OCI-LY3 (cell line): ENCODE results near the gene HCFC1.

ENCODE experiments used
- H2AFZ ChIP-seq: fragments of 200-600, 300-600 bp; shearing (Covaris generic); 2 replicates; pipeline ENCODE4 v1.6.0; 2014; ENCODE audit warnings: antibody characterized with exemption, low read depth, low read length
- H3K27ac ChIP-seq: fragments of 200-600, 300-600 bp; sonication (generic); 2 replicates; pipeline ENCODE4 v1.5.1; 2014; ENCODE audit warnings: mild to moderate bottlenecking, low read length, moderate library complexity, mixed read lengths
- H3K27me3 ChIP-seq: fragments of 200-600, 300-600 bp; sonication (generic); 2 replicates; pipeline ENCODE4 v1.6.1; 2014; ENCODE audit warnings: low read depth, low read length, mixed read lengths
- H3K36me3 ChIP-seq: fragments of 200-600, 300-600 bp; sonication (generic); replicated peaks from 2 replicates; pipeline ENCODE3; 2014; ENCODE audit warnings: low read depth, low read length, mixed read lengths
- H3K4me1 ChIP-seq: fragments of 300-600, 200-600 bp; sonication (generic); 2 replicates; pipeline ENCODE4 v1.6.1; 2014; ENCODE audit warnings: low read length, mixed read lengths
- H3K4me2 ChIP-seq: fragments of 200-600, 300-600 bp; sonication (generic); 2 replicates; pipeline ENCODE4 v1.6.1; 2014; ENCODE audit warnings: low read length, mixed read lengths
- H3K4me3 ChIP-seq: fragments of 300-600, 200-600 bp; sonication (generic); 2 replicates; pipeline ENCODE4 v1.5.1; 2014; ENCODE audit warnings: antibody characterized with exemption, mild to moderate bottlenecking, low read length, moderate library complexity
- H3K79me2 ChIP-seq: fragments of 300-600, 200-600 bp; shearing (Covaris generic); 2 replicates; pipeline ENCODE4 v1.6.1; 2014; ENCODE audit warnings: mild to moderate bottlenecking, low read length, mixed read lengths
- H3K9ac ChIP-seq: fragments of 300-600, 200-600 bp; shearing (Covaris generic); 2 replicates; pipeline ENCODE4 v1.6.0; 2014; ENCODE audit warnings: mild to moderate bottlenecking, low read length, moderate library complexity
- H3K9me3 ChIP-seq: fragments of 200-600, 300-600 bp; shearing (Covaris generic); 2 replicates; pipeline ENCODE4 v1.6.1; 2014; ENCODE audit warnings: low read length, mixed read lengths; ENCODE audit not compliant: insufficient read depth
- H4K20me1 ChIP-seq: fragments of 200-600, 300-600 bp; sonication (generic); 2 replicates; pipeline ENCODE4 v1.6.1; 2016; ENCODE audit warnings: low read length, mixed read lengths; ENCODE audit not compliant: insufficient read depth
- EZH2phosphoT487 ChIP-seq: fragments of 200-600 bp; shearing (Covaris generic); IDR thresholded peaks from 2 replicates; pipeline ENCODE4 v1.6.1; 2018; ENCODE audit warnings: antibody characterized with exemption, mixed run types, low read depth
- TF ChIP-seq, protein P1 (sequence below): fragments of 200-600, 300-600 bp; sonication (generic); IDR thresholded peaks from 2 replicates; pipeline ENCODE4 v1.5.1; 2014; ENCODE audit warnings: antibody characterized with exemption, low read length, low read depth

HCFC1 gene

DNA sequence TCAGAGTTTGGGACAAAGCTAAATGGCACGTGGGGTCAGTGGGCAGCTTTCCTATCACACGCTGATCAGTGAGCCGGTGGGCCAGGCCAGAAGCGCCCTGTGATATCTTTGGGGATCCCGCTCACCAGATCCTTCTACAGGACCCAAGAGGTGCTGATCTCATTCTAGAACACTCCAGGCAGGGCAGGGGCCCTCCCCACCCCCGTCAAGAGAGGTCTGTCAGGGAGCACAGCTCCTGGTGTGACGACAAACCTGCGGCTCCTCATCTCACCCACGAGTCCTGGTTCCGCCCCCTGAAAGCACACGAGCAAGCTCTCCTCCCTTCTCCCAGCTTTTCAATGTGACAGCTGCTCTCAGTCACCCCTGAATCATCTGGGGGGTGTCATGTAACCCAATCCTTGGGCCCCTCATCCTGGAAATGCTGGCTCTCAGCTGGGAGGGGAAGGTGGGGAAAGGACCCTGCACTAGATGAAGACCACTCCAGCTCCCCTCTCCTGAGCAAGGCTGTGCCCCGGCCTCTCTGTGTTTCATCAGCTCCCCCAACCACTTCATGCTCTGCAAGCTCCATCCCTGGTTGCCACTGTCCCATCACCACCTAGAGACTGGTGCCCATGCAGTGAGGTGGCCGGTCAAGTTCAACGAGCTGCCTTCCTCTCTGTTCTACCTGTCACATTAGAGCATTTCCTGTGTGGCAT lies 4.6 kb downstream of the HCFC1 start:
- no peak for TF ChIP-seq EZH2phosphoT487
- TF ChIP-seq, protein P1, sequence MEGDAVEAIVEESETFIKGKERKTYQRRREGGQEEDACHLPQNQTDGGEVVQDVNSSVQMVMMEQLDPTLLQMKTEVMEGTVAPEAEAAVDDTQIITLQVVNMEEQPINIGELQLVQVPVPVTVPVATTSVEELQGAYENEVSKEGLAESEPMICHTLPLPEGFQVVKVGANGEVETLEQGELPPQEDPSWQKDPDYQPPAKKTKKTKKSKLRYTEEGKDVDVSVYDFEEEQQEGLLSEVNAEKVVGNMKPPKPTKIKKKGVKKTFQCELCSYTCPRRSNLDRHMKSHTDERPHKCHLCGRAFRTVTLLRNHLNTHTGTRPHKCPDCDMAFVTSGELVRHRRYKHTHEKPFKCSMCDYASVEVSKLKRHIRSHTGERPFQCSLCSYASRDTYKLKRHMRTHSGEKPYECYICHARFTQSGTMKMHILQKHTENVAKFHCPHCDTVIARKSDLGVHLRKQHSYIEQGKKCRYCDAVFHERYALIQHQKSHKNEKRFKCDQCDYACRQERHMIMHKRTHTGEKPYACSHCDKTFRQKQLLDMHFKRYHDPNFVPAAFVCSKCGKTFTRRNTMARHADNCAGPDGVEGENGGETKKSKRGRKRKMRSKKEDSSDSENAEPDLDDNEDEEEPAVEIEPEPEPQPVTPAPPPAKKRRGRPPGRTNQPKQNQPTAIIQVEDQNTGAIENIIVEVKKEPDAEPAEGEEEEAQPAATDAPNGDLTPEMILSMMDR = no peak
- Histone ChIP-seq H3K27ac (0 out of 2 replicates have a peak overlapping the region, but pooled peaks have one; percentile 10), H3K4me2 (peak overlapping the region; percentile 98), H3K4me1 (peaks cover 27% of the 10 kb centered on the region), H3K36me3 (peaks cover 36% of the 10 kb centered on the region), H3K9ac (no peak overlapping the region), H2AFZ (no peak overlapping the region), H3K9me3 (no peaks in the 10 kb centered on the region), H3K79me2 (peaks cover 93% of the 10 kb centered on the region), H4K20me1 (peaks cover 60% of the 10 kb centered on the region), H3K4me3 (0 out of 2 replicates have a peak overlapping the region, but pooled peaks have one; percentile 97), H3K27me3 (no peaks in the 10 kb centered on the region)

DNA sequence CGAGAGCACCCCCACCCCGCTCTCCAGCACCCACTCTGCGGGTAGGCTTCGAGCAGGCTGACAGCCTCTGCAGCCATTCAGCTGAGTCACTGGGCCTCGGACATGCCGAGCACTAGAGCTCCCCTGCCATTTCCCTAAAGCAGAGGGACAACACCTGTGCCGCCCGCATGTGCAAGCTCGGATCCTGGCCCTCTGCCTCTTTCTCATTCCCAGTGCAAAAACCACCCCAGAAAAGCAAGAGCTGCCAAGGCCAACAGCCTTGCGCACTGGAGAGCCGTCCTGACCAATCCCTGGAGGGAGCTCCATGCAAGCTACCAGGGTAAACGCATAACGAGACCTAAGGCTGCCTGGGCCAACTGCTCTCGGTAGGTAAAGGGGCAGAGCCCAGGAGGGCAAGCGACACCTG lies 5.3 kb downstream of the HCFC1 start:
- TF ChIP-seq, protein P1 = no peak
- no peak for TF ChIP-seq EZH2phosphoT487
- H3K9me3 ChIP-seq = no peaks in the 10 kb centered on the region
- peaks cover 37% of the 10 kb centered on the region for H3K36me3 ChIP-seq
- no peak overlapping the region for H3K9ac ChIP-seq
- H3K4me1 ChIP-seq = peaks cover 27% of the 10 kb centered on the region
- H2AFZ ChIP-seq = no peak overlapping the region
- H3K79me2 ChIP-seq = peaks cover 90% of the 10 kb centered on the region
- peaks cover 60% of the 10 kb centered on the region for H4K20me1 ChIP-seq
- H3K4me3 ChIP-seq = no peak overlapping the region
- no peak overlapping the region for H3K27ac ChIP-seq
- H3K27me3 ChIP-seq = no peaks in the 10 kb centered on the region
- H3K4me2 ChIP-seq = no peak overlapping the region; the same call in 1 of the 2 replicates

DNA sequence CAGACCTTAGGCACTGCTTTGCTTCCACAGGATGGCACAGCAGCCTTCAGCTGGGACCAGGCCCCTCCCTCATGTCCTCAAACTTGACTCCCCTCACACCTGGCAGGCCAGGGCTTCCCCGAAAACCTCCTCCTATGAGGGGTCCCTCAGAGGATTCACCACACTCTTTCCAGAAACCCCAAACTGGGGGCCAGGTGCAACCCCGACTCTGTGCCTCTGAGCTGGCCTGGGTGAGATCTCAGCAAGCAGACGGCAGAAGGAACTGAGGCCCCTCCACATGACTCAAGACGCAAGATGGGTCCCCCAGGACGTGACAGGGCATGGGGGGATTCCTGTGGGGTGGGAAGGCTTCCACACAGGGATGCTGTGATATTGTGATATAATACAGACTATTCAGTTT lies 6.2 kb downstream of the HCFC1 start:
- TF ChIP-seq EZH2phosphoT487 = no peak

DNA sequence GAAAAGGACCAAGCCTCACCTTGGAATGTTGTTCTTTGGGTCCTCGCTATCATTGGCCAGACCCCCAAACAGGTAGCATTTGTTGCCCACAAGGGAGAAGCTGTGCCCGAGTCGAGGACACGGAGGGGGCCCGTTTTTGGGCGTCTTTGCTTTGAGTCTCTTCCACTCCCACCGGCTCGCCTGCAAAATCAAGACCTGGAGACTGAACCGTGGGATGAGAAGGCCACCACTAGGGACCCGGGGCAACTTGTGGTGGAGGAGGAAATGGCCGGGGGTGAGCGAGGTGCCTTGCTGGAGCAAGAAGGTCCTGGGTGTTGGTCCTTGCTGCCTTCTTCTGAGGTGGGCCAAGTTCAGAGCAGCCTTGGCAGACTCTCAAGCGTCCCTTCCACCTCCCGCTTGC lies 7.5 kb downstream of the HCFC1 start:
- H4K20me1 ChIP-seq = peaks cover 52% of the 10 kb centered on the region
- no peak overlapping the region for H3K4me3 ChIP-seq

More for the DNA sequence above, 6.2 kb downstream of the HCFC1 start:
- H3K27me3 ChIP-seq = no peaks in the 10 kb centered on the region
- H2AFZ ChIP-seq = no peak overlapping the region
- H3K9me3 ChIP-seq = no peaks in the 10 kb centered on the region
- peaks cover 37% of the 10 kb centered on the region for H3K36me3 ChIP-seq
- peaks cover 60% of the 10 kb centered on the region for H4K20me1 ChIP-seq
- no peak overlapping the region for H3K4me2 ChIP-seq
- H3K27ac ChIP-seq = no peak overlapping the region
- peaks cover 81% of the 10 kb centered on the region for H3K79me2 ChIP-seq
- H3K4me1 ChIP-seq = peaks cover 27% of the 10 kb centered on the region
- H3K4me3 ChIP-seq = no peak overlapping the region
- no peak overlapping the region for H3K9ac ChIP-seq

More for the DNA sequence above, 7.5 kb downstream of the HCFC1 start:
- Histone ChIP-seq H3K27ac (no peak overlapping the region), H3K36me3 (peaks cover 35% of the 10 kb centered on the region), H3K9ac (no peak overlapping the region), H2AFZ (no peak overlapping the region), H3K9me3 (no peaks in the 10 kb centered on the region), H3K4me2 (no peak overlapping the region), H3K79me2 (peaks cover 68% of the 10 kb centered on the region), H3K27me3 (no peaks in the 10 kb centered on the region), H3K4me1 (peaks cover 23% of the 10 kb centered on the region)
- TF ChIP-seq, protein P1 = no peak
- TF ChIP-seq EZH2phosphoT487 = no peak
